Progenitor cell of endocrine pancreas (in vitro differentiated cells): ENCODE data around the gene TACC3. TPM values are rescaled to one million over a fixed set of nuclear protein-coding genes. Genes with fewer than 3 reads are reported as not detected.
A peak's percentile ranks its signal among the peaks of the same experiment; 100 is the strongest.

Experiments
- DNase-seq: peaks from one replicate; pipeline ENCODE4 v3.0.0; 2021; ENCODE audit warnings: low spot score; ENCODE audit not compliant: unreplicated experiment
- H3K27ac Mint-ChIP-seq: 2 replicates; pipeline ENCODE4 v1.8.0; 2021; ENCODE audit warnings: mild to moderate bottlenecking, moderate library complexity, mixed read lengths
- H3K27me3 Mint-ChIP-seq: 2 replicates; pipeline ENCODE4 v1.8.0; 2021; ENCODE audit warnings: mixed read lengths
- H3K36me3 Mint-ChIP-seq: 2 replicates; pipeline ENCODE4 v1.8.0; 2022; ENCODE audit warnings: mixed read lengths; ENCODE audit not compliant: insufficient read depth
- H3K4me1 Mint-ChIP-seq: 2 replicates; pipeline ENCODE4 v1.8.0; 2021; ENCODE audit warnings: low read depth, mixed read lengths
- H3K4me3 Mint-ChIP-seq: 2 replicates; pipeline ENCODE4 v1.8.0; 2021; ENCODE audit warnings: low read depth, mild to moderate bottlenecking, moderate library complexity, mixed read lengths
- H3K9me3 Mint-ChIP-seq: 2 replicates; pipeline ENCODE4 v1.8.0; 2021; ENCODE audit warnings: low read depth, mixed read lengths
- CTCF ChIP-seq: fragments of 200-600 bp; sonication (generic); IDR thresholded peaks from one replicate; pipeline ENCODE4 v1.5.0; 2021; ENCODE audit warnings: antibody characterized with exemption, mild to moderate bottlenecking; ENCODE audit not compliant: unreplicated experiment
- total RNA-seq: library from RNA; stranded (reverse); gene quantifications from 2 replicates; pipeline ENCODE4 v1.2.1, GENCODE V29; 2021

Gene TACC3
- total RNA-seq, 1 donor from 2014 or later, result 56.2 TPM

GRCh38 chr4:1723131-1723801, 1.9 kb downstream of the TACC3 start:
- DNase-seq, result no peak
- no peak for TF ChIP-seq CTCF
- Mint-ChIP-seq H3K9me3 (no peaks in the 10 kb centered on the region), H3K4me1 (peaks cover 24% of the 10 kb centered on the region), H3K27me3 (no peaks in the 10 kb centered on the region), H3K27ac (no peak overlapping the region), H3K4me3 (peak overlapping the region; percentile 88), H3K36me3 (peaks cover 5% of the 10 kb centered on the region)

GRCh38 chr4:1725521-1725920, 4.2 kb downstream of the TACC3 start:
- Mint-ChIP-seq H3K27ac (no peak overlapping the region), H3K36me3 (peaks cover 5% of the 10 kb centered on the region), H3K4me3 (no peak overlapping the region), H3K27me3 (no peaks in the 10 kb centered on the region), H3K9me3 (no peaks in the 10 kb centered on the region), H3K4me1 (peaks cover 16% of the 10 kb centered on the region)
- no peak for TF ChIP-seq CTCF
- DNase-seq, result no peak

- no peak overlapping the region for H3K4me3 Mint-ChIP-seq
- DNase-seq, result peak; percentile 91
- H3K9me3 Mint-ChIP-seq, result no peaks in the 10 kb centered on the region
- peak; percentile 98 for TF ChIP-seq CTCF
- H3K36me3 Mint-ChIP-seq, result peaks cover 5% of the 10 kb centered on the region
- peak overlapping the region; percentile 14 for H3K27ac Mint-ChIP-seq
- H3K27me3 Mint-ChIP-seq, result no peaks in the 10 kb centered on the region
- H3K4me1 Mint-ChIP-seq, result peaks cover 16% of the 10 kb centered on the region
Measured at GRCh38 chr4:1726146-1726934, 5.0 kb downstream of the TACC3 start.

- no peaks in the 10 kb centered on the region for H3K9me3 Mint-ChIP-seq
- peaks cover 5% of the 10 kb centered on the region for H3K36me3 Mint-ChIP-seq
- H3K4me1 Mint-ChIP-seq, result peaks cover 10% of the 10 kb centered on the region
- no peaks in the 10 kb centered on the region for H3K27me3 Mint-ChIP-seq
- no peak overlapping the region for H3K4me3 Mint-ChIP-seq
- no peak overlapping the region for H3K27ac Mint-ChIP-seq
- TF ChIP-seq CTCF, result no peak
- no peak for DNase-seq
Measured at GRCh38 chr4:1727117-1728031, 6.1 kb downstream of the TACC3 start.
